Measurements from ENCODE around the gene USP21.

The USP21 gene

GRCh38 chr1:161157867-161158266 is 1.4 kb upstream of the USP21 start:
- ATAC-seq = no peak
- TF ChIP-seq POU6F1 (CRISPR knock-in tag; IDR thresholded peaks at IDR 0.05; ENCODE audit: borderline replicate concordance, low read depth) (no peak), TCF4 (CRISPR knock-in tag; IDR thresholded peaks at IDR 0.05; ENCODE audit: borderline replicate concordance) (no peak), BACH2 (CRISPR knock-in tag; IDR thresholded peaks at IDR 0.05; ENCODE audit: borderline replicate concordance) (no peak)

- no peak for TF ChIP-seq BACH2 (CRISPR knock-in tag; IDR thresholded peaks at IDR 0.05; ENCODE audit: borderline replicate concordance)
- no peak for TF ChIP-seq ZC3H10 (CRISPR knock-in tag; IDR thresholded peaks at IDR 0.05)
- no peak for TF ChIP-seq PPARA (CRISPR knock-in tag; IDR thresholded peaks at IDR 0.05; ENCODE audit: borderline replicate concordance)
- TF ChIP-seq GLIS3 (CRISPR knock-in tag; IDR thresholded peaks at IDR 0.05) = no peak
- TF ChIP-seq ZNF70 (CRISPR knock-in tag; IDR thresholded peaks at IDR 0.05) = no peak
- TF ChIP-seq TCF4 (CRISPR knock-in tag; IDR thresholded peaks at IDR 0.05; ENCODE audit: borderline replicate concordance) = no peak
- TF ChIP-seq ZNF8 (CRISPR knock-in tag; IDR thresholded peaks at IDR 0.05) = no peak
- no peak for TF ChIP-seq PATZ1 (CRISPR knock-in tag; IDR thresholded peaks at IDR 0.05; ENCODE audit: borderline replicate concordance)
- no peak for TF ChIP-seq ARNTL (CRISPR knock-in tag; IDR thresholded peaks at IDR 0.05; ENCODE audit: borderline replicate concordance, low read depth)
- no peak for TF ChIP-seq ZFP3 (CRISPR knock-in tag; IDR thresholded peaks at IDR 0.05)
- TF ChIP-seq SNAI2 (CRISPR knock-in tag; IDR thresholded peaks at IDR 0.05) = no peak
- ATAC-seq = no peak
These were observed 837 bp upstream of the USP21 start for GRCh38 chr1:161158316-161159010.

- no peak for TF ChIP-seq CSRNP3 (CRISPR knock-in tag; IDR thresholded peaks at IDR 0.05)
- no peak for TF ChIP-seq ISL1 (CRISPR knock-in tag; IDR thresholded peaks at IDR 0.05)
- no peak for TF ChIP-seq RARB (CRISPR knock-in tag; IDR thresholded peaks at IDR 0.05)
- TF ChIP-seq ZNF8 (CRISPR knock-in tag; IDR thresholded peaks at IDR 0.05) = no peak
- no peak for TF ChIP-seq ZFP3 (CRISPR knock-in tag; IDR thresholded peaks at IDR 0.05)
- TF ChIP-seq POU6F1 (CRISPR knock-in tag; IDR thresholded peaks at IDR 0.05; ENCODE audit: borderline replicate concordance, low read depth) = no peak
- no peak for TF ChIP-seq BACH2 (CRISPR knock-in tag; IDR thresholded peaks at IDR 0.05; ENCODE audit: borderline replicate concordance)
- no peak for TF ChIP-seq CREB5 (CRISPR knock-in tag; IDR thresholded peaks at IDR 0.05; ENCODE audit: low read depth)
- TF ChIP-seq ZFP30 (CRISPR knock-in tag; IDR thresholded peaks at IDR 0.05) = no peak
- TF ChIP-seq CSDC2 (CRISPR knock-in tag; IDR thresholded peaks at IDR 0.05) = no peak
- TF ChIP-seq ZC3H10 (CRISPR knock-in tag; IDR thresholded peaks at IDR 0.05) = no peak
- no peak for TF ChIP-seq PPARA (CRISPR knock-in tag; IDR thresholded peaks at IDR 0.05; ENCODE audit: borderline replicate concordance)
- no peak for TF ChIP-seq SNAI2 (CRISPR knock-in tag; IDR thresholded peaks at IDR 0.05)
- TF ChIP-seq ZNF565 (CRISPR knock-in tag; conservative IDR thresholded peaks at IDR 0.05; ENCODE audit: low read depth) = no peak
- no peak for TF ChIP-seq OSR1 (CRISPR knock-in tag; IDR thresholded peaks at IDR 0.05)
- TF ChIP-seq TCF4 (CRISPR knock-in tag; IDR thresholded peaks at IDR 0.05; ENCODE audit: borderline replicate concordance) = no peak
- ATAC-seq = no peak
These were observed 578 bp downstream of the USP21 start for GRCh38 chr1:161159913-161160243.
